Measurements from ENCODE around the gene ELL3. TPM values are rescaled to one million over a fixed set of nuclear protein-coding genes. Genes with fewer than 3 reads are reported as not detected.
"Not testable (repeated sequence)": the region's sequence is repeated elsewhere in the genome, so short reads cannot be mapped to it uniquely, and the experiment has no call there.

ELL3 gene
- 1.3 and 2.2 TPM in 2 replicates for total RNA-seq (2014; rRNA removed; shearing (Covaris generic))

GRCh38 chr15:43776718-43777266 lies at the start of gene ELL3:
Gene ELL3 (minus strand): TSS chr15:43776966. CDS start chr15:43776901, 65 bp downstream.
- DNase-seq (ENCODE audit: low spot score) = peak; percentile 41

- DNase-seq (ENCODE audit: low spot score) = no peak
Observed at GRCh38 chr15:43826029-43826507, 49.3 kb upstream of the ELL3 start.

GRCh38 chr15:43825305-43825704 lies 48.5 kb upstream of the ELL3 start:
- not testable (repeated sequence) for DNase-seq (ENCODE audit: low spot score)

GRCh38 chr15:43824302-43825246 lies 47.8 kb upstream of the ELL3 start, which contains the start of gene MFAP1:
Gene MFAP1 (minus strand): TSS chr15:43824690. CDS start chr15:43824569, 121 bp downstream.
- DNase-seq (ENCODE audit: low spot score) = peak; percentile 98

GRCh38 chr15:43821505-43821904 lies 44.7 kb upstream of the ELL3 start:
- no peak for DNase-seq (ENCODE audit: low spot score)

- DNase-seq (ENCODE audit: low spot score) = not testable (repeated sequence)
Observed at GRCh38 chr15:43815064-43815463, 38.3 kb upstream of the ELL3 start.

- no peak for DNase-seq (ENCODE audit: low spot score)
Observed at GRCh38 chr15:43808960-43809678, 32.4 kb upstream of the ELL3 start.

GRCh38 chr15:43808435-43808950 lies 31.7 kb upstream of the ELL3 start:
- no peak for DNase-seq (ENCODE audit: low spot score)

- not testable (repeated sequence) for DNase-seq (ENCODE audit: low spot score)
Observed at GRCh38 chr15:43802676-43803075, 25.9 kb upstream of the ELL3 start.

GRCh38 chr15:43800286-43801141 lies 23.7 kb upstream of the ELL3 start, which contains the start of gene HYPK:
Gene HYPK (plus strand): TSS chr15:43800599. CDS start chr15:43800623, 24 bp downstream.
- peak; percentile 82 for DNase-seq (ENCODE audit: low spot score)

- DNase-seq (ENCODE audit: low spot score) = no peak
Observed at GRCh38 chr15:43799945-43800285, 23.1 kb upstream of the ELL3 start, which contains the start of gene SERINC4. Gene SERINC4 (minus strand): TSS chr15:43800220. CDS start chr15:43799986, 234 bp downstream.

- DNase-seq (ENCODE audit: low spot score) = no peak
Observed at GRCh38 chr15:43799209-43799944, 22.6 kb upstream of the ELL3 start.

GRCh38 chr15:43796566-43796965 lies 19.8 kb upstream of the ELL3 start:
- no peak for DNase-seq (ENCODE audit: low spot score)

- no peak for DNase-seq (ENCODE audit: low spot score)
Observed at GRCh38 chr15:43795997-43796396, 19.2 kb upstream of the ELL3 start.

- DNase-seq (ENCODE audit: low spot score) = no peak
Observed at GRCh38 chr15:43795197-43795596, 18.4 kb upstream of the ELL3 start.

- no peak for DNase-seq (ENCODE audit: low spot score)
Observed at GRCh38 chr15:43794269-43795037, 17.7 kb upstream of the ELL3 start.

GRCh38 chr15:43793647-43794046 lies 16.9 kb upstream of the ELL3 start:
- DNase-seq (ENCODE audit: low spot score) = no peak

GRCh38 chr15:43792761-43793476 lies 16.2 kb upstream of the ELL3 start:
- no peak for DNase-seq (ENCODE audit: low spot score)
